Fibroblast of lung (primary cell): Measurements from ENCODE around the gene CNNM3. TPM values are rescaled to one million over a fixed set of nuclear protein-coding genes. Genes with fewer than 3 reads are reported as not detected.

ENCODE experiments used
- DNase-seq, 2 donors: peaks; one replicate each; pipeline versions ENCODE4 v3.0.0 to v3.0.0-alpha.2; 2010; ENCODE audit warnings: low read depth in 2 of 2
- H2AFZ ChIP-seq: 2 replicates; pipeline ENCODE4 v1.5.1; 2012; ENCODE audit warnings: low read length, control low read depth, inconsistent platforms
- H3K27ac ChIP-seq: 2 replicates; pipeline ENCODE4 v1.5.1; 2011; ENCODE audit warnings: low read length, control low read depth; ENCODE audit not compliant: insufficient read depth
- H3K27me3 ChIP-seq: 2 replicates; pipeline ENCODE4 v1.5.1; 2011; ENCODE audit warnings: mild to moderate bottlenecking, low read length; ENCODE audit not compliant: control insufficient read depth, insufficient read depth
- H3K36me3 ChIP-seq: 2 replicates; pipeline ENCODE4 v1.5.1; 2011; ENCODE audit warnings: low read length; ENCODE audit not compliant: control insufficient read depth, insufficient read depth
- H3K4me1 ChIP-seq: 2 replicates; pipeline ENCODE4 v1.5.1; 2011; ENCODE audit warnings: low read length; ENCODE audit not compliant: control insufficient read depth, insufficient read depth; ENCODE audit errors: extremely low read depth
- H3K4me2 ChIP-seq: 2 replicates; pipeline ENCODE4 v1.5.1; 2011; ENCODE audit warnings: low read length, control low read depth; ENCODE audit not compliant: insufficient read depth; ENCODE audit errors: extremely low read depth
- H3K4me3 ChIP-seq, 4 experiments: fragments of 200-600 bp in 1 of 4; sonication (generic) in 1 of 4; replicated peaks in 1 of 4; 2 replicates each; pipeline ENCODE4 v1.5.1; 2011 to 2016; ENCODE audit warnings: low read length in 4 of 4, low read depth in 3 of 4, mild to moderate bottlenecking in 3 of 4, control low read depth in 2 of 4, inconsistent platforms in 1 of 4, mixed read lengths in 1 of 4; ENCODE audit not compliant: insufficient read depth in 1 of 4; ENCODE audit errors: control extremely low read depth in 1 of 4
- H3K79me2 ChIP-seq: 2 replicates; pipeline ENCODE4 v1.5.1; 2012; ENCODE audit warnings: mild to moderate bottlenecking, low read length, inconsistent platforms; ENCODE audit not compliant: control insufficient read depth, insufficient read depth
- H3K9ac ChIP-seq: 2 replicates; pipeline ENCODE4 v1.5.1; 2011; ENCODE audit warnings: mild to moderate bottlenecking, low read length, control low read depth; ENCODE audit not compliant: insufficient read depth
- H3K9me3 ChIP-seq: 2 replicates; pipeline ENCODE4 v1.5.1; 2012; ENCODE audit warnings: low read depth, low read length; ENCODE audit not compliant: control insufficient read depth, insufficient read depth
- H4K20me1 ChIP-seq: 2 replicates; pipeline ENCODE4 v1.5.1; 2011; ENCODE audit warnings: low read length; ENCODE audit not compliant: control insufficient read depth, insufficient read depth; ENCODE audit errors: extremely low read depth
- EZH2 ChIP-seq: IDR thresholded peaks from 2 replicates; pipeline ENCODE4 v1.5.1; 2012; ENCODE audit warnings: low read length, control low read depth, mild to moderate bottlenecking; ENCODE audit errors: missing control alignments
- polyA plus RNA-seq, 2 donors: library from polyadenylated mRNA; depleted of rRNA in 1 of 2; stranded (reverse) in 1 of 2; unstranded in 1 of 2; fragments of >200 nt; gene quantifications; 2 replicates each; pipeline ENCODE4 v1.2.1, GENCODE V29; 2011 to 2012; ENCODE audit warnings: missing spikeins in 1 of 2
- total RNA-seq: library from RNA; depleted of rRNA; stranded (reverse); fragments of >200 nt; gene quantifications from 2 replicates; pipeline ENCODE4 v1.2.1, GENCODE V29; 2014
- TF ChIP-seq, protein P1 (sequence below), 2 donors: IDR thresholded peaks in 1 of 2; conservative IDR thresholded peaks in 1 of 2; 1 replicate in 1 of 2; 2 replicates in 1 of 2; pipeline ENCODE4 v1.5.1; 2011 to 2012; ENCODE audit warnings: low read length in 2 of 2, control low read depth in 1 of 2, inconsistent platforms in 1 of 2, low read depth in 1 of 2, mild to moderate bottlenecking in 1 of 2

The CNNM3 gene
- total and polyA plus RNA-seq, 2 donors (not counting 1 experiment from before 2014, with no cell fraction given) = 4.3 to 9.9 TPM

DNA sequence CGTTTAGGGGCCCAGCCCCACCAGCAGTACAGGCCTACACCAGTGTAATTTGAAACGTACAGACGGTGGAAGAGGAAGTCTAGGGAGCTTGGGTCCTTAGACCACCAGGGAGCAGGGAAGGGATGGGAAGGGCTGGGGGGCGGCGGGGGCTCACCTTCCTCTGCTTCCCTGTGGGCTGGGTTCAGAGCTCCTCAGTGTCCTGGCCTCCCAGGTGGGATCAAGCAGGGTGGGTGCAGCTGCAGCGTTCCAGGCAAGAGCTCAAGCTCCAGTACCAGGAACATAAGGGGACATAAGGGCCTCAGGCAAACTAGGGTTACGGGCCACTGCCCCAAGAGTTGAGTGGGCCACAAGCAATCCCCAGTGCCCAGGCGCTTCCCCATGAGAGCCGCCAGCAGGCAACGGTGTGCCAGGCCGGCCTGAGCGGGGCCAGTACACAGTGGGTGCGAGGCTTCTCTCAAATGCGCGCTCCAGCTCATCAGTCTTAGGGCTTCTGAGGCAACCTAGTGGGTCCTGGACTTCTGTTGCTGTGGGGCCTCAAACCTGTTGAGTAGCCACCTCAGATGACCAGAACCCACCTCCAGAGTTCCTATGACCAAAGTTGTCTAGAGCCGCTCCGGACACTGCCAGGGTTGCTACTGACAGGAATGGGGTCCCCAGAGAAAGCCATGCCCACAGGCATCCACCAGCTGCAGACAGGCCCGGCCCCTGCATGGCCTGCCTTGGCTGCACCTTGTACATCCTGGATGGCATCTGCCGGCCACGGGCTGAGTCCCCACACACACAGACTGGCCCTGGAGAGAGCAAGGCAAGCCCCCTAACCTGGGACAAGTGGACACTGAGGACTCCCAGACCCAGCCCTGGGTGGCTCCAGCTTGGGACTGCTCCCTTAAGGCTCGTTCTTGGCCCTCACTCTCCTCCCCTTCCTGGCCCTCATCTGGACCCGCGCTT is 22.6 kb downstream of the CNNM3 start:
- Histone ChIP-seq H4K20me1 (no peaks in the 10 kb centered on the region), H3K27ac (no peak overlapping the region), H3K4me2 (no peak overlapping the region), H2AFZ (no peak overlapping the region), H3K4me3 (no peak overlapping the region), H3K9me3 (no peaks in the 10 kb centered on the region), H3K79me2 (no peaks in the 10 kb centered on the region), H3K9ac (no peak overlapping the region), H3K36me3 (peaks cover 1% of the 10 kb centered on the region), H3K27me3 (no peaks in the 10 kb centered on the region), H3K4me1 (no peaks in the 10 kb centered on the region)
- no peak for DNase-seq
- TF ChIP-seq, protein P1, sequence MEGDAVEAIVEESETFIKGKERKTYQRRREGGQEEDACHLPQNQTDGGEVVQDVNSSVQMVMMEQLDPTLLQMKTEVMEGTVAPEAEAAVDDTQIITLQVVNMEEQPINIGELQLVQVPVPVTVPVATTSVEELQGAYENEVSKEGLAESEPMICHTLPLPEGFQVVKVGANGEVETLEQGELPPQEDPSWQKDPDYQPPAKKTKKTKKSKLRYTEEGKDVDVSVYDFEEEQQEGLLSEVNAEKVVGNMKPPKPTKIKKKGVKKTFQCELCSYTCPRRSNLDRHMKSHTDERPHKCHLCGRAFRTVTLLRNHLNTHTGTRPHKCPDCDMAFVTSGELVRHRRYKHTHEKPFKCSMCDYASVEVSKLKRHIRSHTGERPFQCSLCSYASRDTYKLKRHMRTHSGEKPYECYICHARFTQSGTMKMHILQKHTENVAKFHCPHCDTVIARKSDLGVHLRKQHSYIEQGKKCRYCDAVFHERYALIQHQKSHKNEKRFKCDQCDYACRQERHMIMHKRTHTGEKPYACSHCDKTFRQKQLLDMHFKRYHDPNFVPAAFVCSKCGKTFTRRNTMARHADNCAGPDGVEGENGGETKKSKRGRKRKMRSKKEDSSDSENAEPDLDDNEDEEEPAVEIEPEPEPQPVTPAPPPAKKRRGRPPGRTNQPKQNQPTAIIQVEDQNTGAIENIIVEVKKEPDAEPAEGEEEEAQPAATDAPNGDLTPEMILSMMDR (conservative IDR thresholded peaks at IDR 0.05 in 1 of 2, IDR thresholded peaks at IDR 0.05 in 1 of 2; ENCODE audit: low read depth in 1 of 2, low read length in 2 of 2) = no peak
- no peak for TF ChIP-seq EZH2

DNA sequence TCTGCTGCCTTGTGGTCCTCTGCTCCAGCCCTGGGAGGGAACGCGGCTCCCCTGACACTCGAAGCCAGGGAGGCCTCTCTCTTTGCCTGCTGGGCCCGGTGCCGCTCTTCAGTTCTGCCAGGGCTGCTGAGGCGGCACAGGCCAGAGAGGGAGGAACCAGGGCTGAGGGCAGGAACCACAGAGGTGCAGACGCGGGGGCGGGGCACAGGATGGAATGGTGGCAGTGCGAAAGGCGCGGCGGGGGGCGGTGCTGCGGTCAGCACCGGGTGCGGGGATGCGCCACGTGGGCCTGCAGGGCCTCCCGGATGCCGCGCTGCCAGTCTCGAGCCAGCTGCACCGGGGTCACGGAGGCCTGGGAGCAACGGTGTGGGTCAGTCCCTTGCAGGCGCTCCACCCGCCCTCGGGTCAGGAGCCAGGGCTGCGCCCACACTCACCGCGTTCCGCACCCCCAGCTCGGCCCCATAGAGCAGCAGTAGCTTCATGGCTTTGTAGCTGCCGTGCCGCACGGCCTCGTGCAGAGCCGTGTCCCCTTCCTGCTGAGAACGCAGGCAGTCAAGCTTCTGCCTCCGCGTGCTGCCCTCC is 23.3 kb downstream of the CNNM3 start:
- no peaks in the 10 kb centered on the region for H3K27me3 ChIP-seq
- H3K36me3 ChIP-seq = peaks cover 1% of the 10 kb centered on the region
- H2AFZ ChIP-seq = no peak overlapping the region
- no peaks in the 10 kb centered on the region for H3K4me1 ChIP-seq
- H3K27ac ChIP-seq = no peak overlapping the region
- TF ChIP-seq, protein P1 (conservative IDR thresholded peaks at IDR 0.05 in 1 of 2, IDR thresholded peaks at IDR 0.05 in 1 of 2; ENCODE audit: low read depth in 1 of 2, low read length in 2 of 2) = no peak
- no peak for TF ChIP-seq EZH2
- H3K4me2 ChIP-seq = no peak overlapping the region
- H3K4me3 ChIP-seq = no peak overlapping the region
- no peaks in the 10 kb centered on the region for H3K9me3 ChIP-seq
- no peaks in the 10 kb centered on the region for H4K20me1 ChIP-seq
- H3K79me2 ChIP-seq = no peaks in the 10 kb centered on the region
- H3K9ac ChIP-seq = no peak overlapping the region
- peak in 1 of 2 donors; percentile 21 for DNase-seq
